ENCODE measurements around the gene MEG3.

DNA sequence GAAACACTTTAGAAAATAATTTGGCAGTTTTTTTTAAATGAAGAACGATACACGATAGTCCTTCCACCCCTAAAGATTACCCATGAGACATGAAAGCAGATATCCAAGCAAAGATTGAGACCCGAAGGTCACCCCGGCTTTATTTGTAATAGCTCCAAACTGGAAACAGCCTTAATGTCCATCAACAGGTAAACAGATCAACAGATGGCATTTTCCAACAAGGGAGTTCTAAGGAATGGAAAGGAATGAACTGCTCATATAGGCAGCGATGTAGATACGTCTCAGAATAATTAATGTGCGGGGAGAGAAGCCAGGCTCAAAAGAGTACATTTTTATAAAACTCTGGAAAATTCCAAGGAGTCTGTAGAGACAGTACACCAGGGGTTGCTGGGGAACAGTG lies 23.7 kb upstream of the MEG3 start:
- TF ChIP-seq RAD21 (IDR thresholded peaks at IDR 0.05; ENCODE audit: low read length) (no peak), CTCF (conservative IDR thresholded peaks at IDR 0.05; ENCODE audit: low read depth, low read length) (no peak), POLR2A (IDR thresholded peaks at IDR 0.05; ENCODE audit: low read depth, low read length) (no peak), SMC3 (IDR thresholded peaks at IDR 0.05; ENCODE audit: low read depth, low read length) (no peak), CEBPB (IDR thresholded peaks at IDR 0.05; ENCODE audit: low read depth, low read length) (no peak), RCOR1 (IDR thresholded peaks at IDR 0.05; ENCODE audit: insufficient replicate concordance, low read length) (no peak), BHLHE40 (IDR thresholded peaks at IDR 0.05; ENCODE audit: low read depth, low read length) (no peak), FOS (IDR thresholded peaks at IDR 0.05; ENCODE audit: low read depth, low read length) (no peak), MXI1 (IDR thresholded peaks at IDR 0.05; ENCODE audit: borderline replicate concordance, low read depth, low read length) (no peak)
- TF ChIP-seq, protein P1, sequence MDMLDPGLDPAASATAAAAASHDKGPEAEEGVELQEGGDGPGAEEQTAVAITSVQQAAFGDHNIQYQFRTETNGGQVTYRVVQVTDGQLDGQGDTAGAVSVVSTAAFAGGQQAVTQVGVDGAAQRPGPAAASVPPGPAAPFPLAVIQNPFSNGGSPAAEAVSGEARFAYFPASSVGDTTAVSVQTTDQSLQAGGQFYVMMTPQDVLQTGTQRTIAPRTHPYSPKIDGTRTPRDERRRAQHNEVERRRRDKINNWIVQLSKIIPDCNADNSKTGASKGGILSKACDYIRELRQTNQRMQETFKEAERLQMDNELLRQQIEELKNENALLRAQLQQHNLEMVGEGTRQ (IDR thresholded peaks at IDR 0.05; ENCODE audit: low read depth, low read length) = no peak
